ENCODE results near the gene COA4. TPM values are rescaled to one million over a fixed set of nuclear protein-coding genes. Genes with fewer than 3 reads are reported as not detected.

The COA4 gene
- polyA plus RNA-seq, 4 donors, result 66.1 to 77.4 (median 76.8) TPM

DNA sequence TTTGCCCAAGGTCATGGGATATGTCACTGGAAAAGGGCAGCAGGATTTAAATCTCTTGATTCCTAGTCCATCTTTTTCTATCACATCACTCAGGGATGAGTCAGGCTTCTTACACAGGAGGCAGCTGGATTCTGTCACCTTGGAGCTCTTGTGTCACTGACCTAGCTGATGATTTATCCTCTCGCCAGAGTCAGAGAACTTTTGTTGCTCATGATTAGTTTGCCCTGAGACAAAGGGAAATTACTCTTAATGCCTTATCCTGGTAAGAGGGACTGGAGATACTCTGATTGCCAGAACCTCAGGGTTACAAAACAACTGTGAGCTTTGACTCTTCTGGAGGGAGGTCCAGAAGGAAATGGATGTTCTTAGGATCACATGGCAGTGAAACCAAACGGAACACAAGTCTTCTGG lies 10.1 kb downstream of the COA4 start:
- DNase-seq (ENCODE audit: low read depth in 4 of 4, low spot score in 2 of 4), result peak in 2 of 4 donors; percentile 15 to 41

- no peak for DNase-seq (ENCODE audit: low read depth in 4 of 4, low spot score in 2 of 4)
Measured at GRCh38 chr11:73866095-73866579, 10.5 kb downstream of the COA4 start.

DNA sequence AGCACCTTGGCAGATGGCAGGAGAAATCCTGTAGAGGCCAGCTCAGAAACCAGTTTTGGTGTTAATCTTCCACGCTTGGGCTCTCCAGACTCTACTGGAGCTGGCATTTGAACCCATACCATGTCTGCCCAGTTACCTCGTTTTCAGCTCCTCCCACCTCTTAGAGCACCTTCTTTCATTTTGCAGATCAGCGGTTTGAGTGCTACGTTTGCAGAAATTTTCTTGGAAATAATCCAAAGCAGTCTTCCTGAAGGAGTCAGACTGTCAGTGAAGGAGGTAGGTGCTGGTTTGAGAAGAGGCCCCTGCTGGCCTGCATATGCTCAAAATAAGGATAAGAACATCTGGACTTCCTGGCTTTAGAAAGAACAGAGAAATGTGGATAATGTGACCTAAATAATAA lies 13.7 kb downstream of the COA4 start:
- DNase-seq (ENCODE audit: low read depth in 4 of 4, low spot score in 2 of 4), result no peak

GRCh38 chr11:73860202-73860601 lies 16.4 kb downstream of the COA4 start:
- no peak for DNase-seq (ENCODE audit: low read depth in 4 of 4, low spot score in 2 of 4)

DNA sequence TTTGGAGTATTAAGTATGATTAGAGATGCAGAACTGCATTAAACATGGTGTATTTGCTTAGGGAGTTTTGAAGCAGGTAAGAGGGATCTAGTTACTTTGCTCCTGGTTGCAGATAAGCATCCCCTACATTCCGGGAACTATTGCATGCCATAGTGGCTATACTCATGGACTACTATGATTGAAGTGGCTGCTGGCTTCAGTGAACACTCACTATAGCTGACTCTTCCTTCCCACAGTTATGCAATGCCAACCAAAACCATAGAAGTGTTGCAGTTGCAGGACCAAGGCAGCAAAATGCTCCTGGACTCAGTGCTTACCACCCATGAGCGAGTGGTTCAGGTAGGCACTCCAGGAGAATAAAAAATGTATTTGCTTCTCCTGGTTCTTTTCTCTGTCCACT lies 17.0 kb downstream of the COA4 start:
- no peak for DNase-seq (ENCODE audit: low read depth in 4 of 4, low spot score in 2 of 4)

- DNase-seq (ENCODE audit: low read depth in 4 of 4, low spot score in 2 of 4), result no peak
Measured at GRCh38 chr11:73856031-73856567, 20.5 kb downstream of the COA4 start.

DNA sequence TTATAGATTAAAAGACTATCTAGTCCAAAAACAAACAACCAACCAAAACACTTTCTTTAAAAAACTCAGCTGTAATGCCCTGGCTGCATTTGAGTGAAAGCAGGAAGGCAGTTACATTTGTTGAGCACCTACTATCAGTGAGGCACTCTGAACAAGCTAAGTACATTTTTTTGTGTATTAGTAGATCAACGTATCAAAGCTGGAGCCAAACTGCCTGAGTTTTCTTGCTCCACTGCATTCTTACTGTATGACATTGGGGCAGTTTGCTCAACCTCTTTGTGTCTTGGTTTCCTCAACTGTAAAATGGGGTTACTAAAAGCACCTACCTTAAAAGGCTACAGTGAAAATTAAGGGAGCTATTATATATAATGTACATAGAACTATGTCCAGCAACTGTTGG lies 22.0 kb downstream of the COA4 start:
- no peak for DNase-seq (ENCODE audit: low read depth in 4 of 4, low spot score in 2 of 4)

DNA sequence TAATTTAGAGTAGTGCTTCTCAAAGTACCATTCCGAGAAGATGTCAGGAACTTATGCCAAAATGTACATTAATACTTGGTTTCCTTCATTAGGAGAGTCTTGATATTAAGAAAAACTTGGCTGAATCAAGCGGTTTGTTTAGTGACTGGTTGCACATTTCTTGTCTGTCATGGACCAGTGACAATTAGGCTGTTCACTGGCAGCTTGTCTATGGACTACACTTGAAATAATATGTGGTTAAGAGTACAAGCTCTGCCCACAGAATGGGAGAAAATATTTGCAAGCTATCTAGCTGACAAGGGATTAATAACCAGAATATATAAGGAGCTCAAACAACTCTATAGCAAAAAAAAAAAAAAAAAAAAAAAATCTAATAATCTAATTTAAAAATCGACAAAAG lies 24.6 kb downstream of the COA4 start:
- no peak for DNase-seq (ENCODE audit: low read depth in 4 of 4, low spot score in 2 of 4)

DNA sequence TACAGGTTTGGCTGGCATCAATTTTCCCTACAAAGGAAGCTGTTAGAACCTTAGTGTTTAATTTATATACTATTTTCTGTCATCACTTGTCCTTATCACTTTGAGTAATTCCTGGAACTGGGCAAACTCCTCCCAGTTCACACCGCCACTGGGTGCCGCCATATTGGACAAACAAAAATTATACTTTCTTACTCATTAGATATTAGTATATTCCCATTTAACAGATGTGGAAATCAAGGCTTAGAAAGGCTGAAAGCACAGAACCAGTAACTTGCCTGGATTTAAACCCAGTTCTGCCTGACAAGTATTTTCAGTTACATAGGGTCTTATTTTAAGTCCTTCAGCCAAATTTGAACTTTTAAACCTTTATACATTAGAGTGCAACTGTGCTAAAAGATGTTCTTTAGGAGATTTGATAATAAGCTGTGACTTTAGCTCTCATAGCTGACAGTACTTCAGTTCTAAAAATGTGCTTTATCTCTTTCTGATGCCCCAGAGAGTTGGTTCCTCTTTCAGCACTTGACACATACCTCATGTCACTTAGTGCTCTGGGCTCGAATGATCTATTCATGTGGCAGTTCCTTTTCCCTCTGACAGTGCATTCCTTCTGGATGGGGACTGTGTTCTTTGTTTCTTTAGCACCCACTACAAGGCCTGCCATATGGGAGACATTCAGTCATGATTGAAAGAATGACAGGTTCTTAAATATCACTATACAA lies 25.4 kb downstream of the COA4 start:
- no peak for DNase-seq (ENCODE audit: low read depth in 4 of 4, low spot score in 2 of 4)

GRCh38 chr11:73839123-73839457 lies 37.6 kb downstream of the COA4 start:
- DNase-seq (ENCODE audit: low read depth in 4 of 4, low spot score in 2 of 4), result no peak

GRCh38 chr11:73838443-73839122 lies 38.1 kb downstream of the COA4 start:
- DNase-seq (ENCODE audit: low read depth in 4 of 4, low spot score in 2 of 4), result no peak

DNA sequence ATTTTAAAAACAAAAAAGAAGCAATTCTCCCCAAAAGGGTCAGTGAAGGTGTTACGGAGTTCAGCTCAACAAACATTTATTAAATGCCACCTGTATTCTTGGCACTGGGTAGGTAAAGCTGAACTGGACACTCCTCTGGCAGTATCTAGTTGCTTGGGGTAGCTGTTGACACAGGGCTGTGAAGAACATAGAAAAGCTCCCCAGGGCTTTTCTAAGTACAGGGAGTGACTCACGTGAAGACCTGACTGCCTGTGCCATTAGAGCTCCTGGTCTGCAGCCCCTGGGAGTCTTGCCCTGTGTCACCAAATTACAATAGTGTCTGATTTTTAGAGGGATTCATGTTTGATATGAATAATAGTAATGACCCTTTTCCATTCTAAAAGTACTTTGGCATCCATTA lies 43.6 kb downstream of the COA4 start:
- no peak for DNase-seq (ENCODE audit: low read depth in 4 of 4, low spot score in 2 of 4)

GRCh38 chr11:73830261-73830660 lies 46.4 kb downstream of the COA4 start:
- DNase-seq (ENCODE audit: low read depth in 4 of 4, low spot score in 2 of 4), result no peak

Other genes with a start within 250 kb of the COA4 start
- gene PLEKHB1, start 230.3 kb downstream of the COA4 start, polyA plus RNA-seq (ENCODE audit: insufficient read length in 4 of 4), result 10 to 100 TPM; 12.7 to 18.9 (median 17.3) TPM
- gene RAB6A, start 115.8 kb downstream of the COA4 start, polyA plus RNA-seq (ENCODE audit: insufficient read length in 4 of 4), result 100 to 1,000 TPM in 3 of 4 donors, 10 to 100 TPM in 1; 97.7 to 139 (median 115) TPM
- gene MRPL48, start 89.0 kb downstream of the COA4 start, polyA plus RNA-seq (ENCODE audit: insufficient read length in 4 of 4), result 10 to 100 TPM; 54.5 to 68.9 (median 58.3) TPM
- 10 to 100 TPM; 27.8 to 41.2 (median 31.6) TPM for gene PAAF1, start 153 bp upstream of the COA4 start, polyA plus RNA-seq (ENCODE audit: insufficient read length in 4 of 4)
- gene DNAJB13, start 74.2 kb upstream of the COA4 start, polyA plus RNA-seq (ENCODE audit: insufficient read length in 4 of 4), result 1 to 10 TPM; 2.2 to 7.0 (median 4.2) TPM
- gene UCP2, start 106.0 kb upstream of the COA4 start, polyA plus RNA-seq (ENCODE audit: insufficient read length in 4 of 4), result 10 to 100 TPM; 53.4 to 81.2 (median 70.1) TPM
- gene UCP3, start 132.2 kb upstream of the COA4 start, polyA plus RNA-seq (ENCODE audit: insufficient read length in 4 of 4), result 1 to 10 TPM; 1.4 to 5.3 (median 3.0) TPM

Data from left renal cortex interstitium (tissue), 4 donors.